SW 1271 (cell line): ENCODE results near the gene ODR4.
"Not testable (repeated sequence)": the region's sequence is repeated elsewhere in the genome, so short reads cannot be mapped to it uniquely, and the experiment has no call there.

Source experiments
- DNase-seq, 2 experiments: peaks; one replicate each; lab custom pipeline; 2025; lab: John Stamatoyannopoulos, UW

The ODR4 gene

DNA sequence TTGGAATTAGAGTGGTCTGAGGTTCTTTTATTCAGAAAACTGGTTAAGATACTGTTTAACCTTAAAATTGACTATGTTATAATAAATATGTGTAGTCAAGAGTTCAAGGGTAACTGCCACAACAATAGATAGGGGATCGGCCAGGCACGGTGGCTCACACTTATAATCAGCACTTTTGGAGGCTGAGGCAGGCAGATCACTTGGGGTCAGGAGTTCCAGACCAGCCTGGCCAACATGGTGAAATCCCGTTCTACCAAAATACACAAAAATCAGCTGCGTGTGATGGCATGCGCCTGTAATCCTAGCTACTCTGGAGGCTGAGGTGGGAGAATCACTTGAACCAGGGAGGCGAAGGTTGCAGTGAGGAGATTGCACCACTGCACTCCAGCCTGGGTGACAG, 45.8 kb downstream of the ODR4 start:
- no peak for DNase-seq

DNA sequence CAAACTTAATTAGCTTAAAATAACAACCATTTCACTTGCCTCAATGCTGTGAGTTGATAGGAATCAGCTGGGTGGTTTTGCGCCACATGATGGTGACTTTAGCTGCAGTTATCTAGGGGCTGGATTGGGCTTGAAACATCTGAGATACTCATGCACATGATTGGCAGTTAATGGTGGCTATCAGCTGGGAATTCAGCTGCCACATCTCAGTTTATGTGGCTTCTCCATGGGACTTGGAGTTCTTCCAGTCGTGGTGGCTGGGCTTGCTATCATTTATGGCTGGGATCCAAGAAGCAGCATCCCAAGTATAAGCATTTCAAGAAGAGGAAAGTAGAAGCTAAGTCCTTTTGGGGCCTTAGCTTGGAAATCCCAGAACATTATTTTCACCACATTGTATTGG, 48.9 kb downstream of the ODR4 start:
- no peak for DNase-seq

DNA sequence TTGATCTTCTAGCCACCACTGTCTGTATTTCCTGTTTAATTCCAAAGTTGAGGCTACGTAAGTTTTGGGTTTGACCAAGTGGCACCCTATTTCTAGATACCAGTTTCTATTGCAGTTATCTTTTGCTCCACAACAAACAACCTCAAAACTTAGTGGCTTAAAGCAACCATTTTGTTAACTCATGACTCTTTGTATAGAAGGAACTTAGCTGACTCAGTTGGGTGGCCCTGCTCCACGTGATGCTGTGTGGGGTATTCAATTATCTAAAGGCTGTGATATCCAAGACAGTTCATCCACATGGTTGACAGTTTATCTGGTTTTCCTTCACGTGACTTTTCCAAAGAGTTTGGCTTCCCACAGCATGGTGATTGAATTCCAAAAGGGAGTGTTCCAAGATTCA, 50.5 kb downstream of the ODR4 start:
- DNase-seq, result no peak

DNA sequence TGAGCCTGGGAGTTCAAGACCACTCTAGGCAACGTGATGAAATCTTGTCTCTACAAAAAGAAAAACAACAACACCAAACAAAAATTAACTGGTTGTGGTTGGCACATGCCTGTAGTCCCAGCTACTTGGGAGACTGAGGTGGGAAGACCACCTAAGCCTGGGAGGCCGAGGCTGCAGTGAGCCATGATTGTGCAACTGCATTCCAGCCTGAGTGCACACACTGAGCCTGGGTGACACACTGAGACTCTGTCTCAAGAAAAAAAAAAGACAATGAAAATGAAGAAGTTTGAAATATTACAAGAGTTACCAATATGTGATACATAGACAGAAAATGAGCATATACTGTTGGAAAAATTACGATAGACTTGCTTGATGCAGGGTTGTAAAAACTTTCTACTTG, 53.4 kb downstream of the ODR4 start:
- DNase-seq, result no peak

DNA sequence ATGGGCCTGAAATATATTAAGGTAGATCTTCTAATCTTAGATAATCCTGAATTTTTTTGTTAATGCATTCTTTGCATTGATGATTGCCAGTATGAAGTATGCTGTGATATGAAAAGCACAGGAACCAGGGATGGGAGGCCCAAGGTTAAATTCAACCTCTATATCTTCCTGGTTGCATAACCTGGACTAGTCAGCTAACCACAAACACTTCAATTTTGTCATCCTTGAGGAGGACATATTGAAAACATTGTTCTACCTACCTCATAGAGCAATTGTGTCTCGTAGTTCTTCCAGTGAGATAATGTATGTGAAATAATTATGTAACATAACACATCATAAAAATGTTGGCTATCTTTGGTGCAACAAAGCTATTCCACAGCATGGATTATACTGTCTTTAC, 59.7 kb downstream of the ODR4 start:
- DNase-seq, result no peak

DNA sequence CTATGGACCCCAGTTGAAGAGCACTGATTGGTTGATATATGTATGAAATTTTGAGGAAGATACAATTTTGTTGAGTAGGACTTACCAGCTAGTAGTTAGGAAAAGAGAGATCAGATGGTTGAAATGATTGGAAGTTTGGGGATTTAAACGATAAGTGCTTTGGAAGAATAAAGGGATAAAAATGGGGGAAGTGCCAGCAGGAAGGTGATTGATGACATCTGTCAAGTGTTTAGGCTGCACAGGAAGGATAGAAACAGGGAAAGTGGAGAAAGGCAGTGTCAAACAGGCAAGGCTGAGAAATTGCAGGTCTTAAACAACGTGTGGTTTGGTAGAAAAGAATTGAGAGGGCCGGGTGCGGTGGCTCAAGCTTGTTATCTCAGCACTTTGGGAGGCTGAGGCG, 62.9 kb downstream of the ODR4 start:
- no peak for DNase-seq

- peak in 1 of 2 experiments; percentile 4 for DNase-seq
These were observed 64.9 kb downstream of the ODR4 start for GRCh38 chr1:186440584-186440983.

- no peak for DNase-seq
These were observed 67.2 kb downstream of the ODR4 start for GRCh38 chr1:186442651-186443375.

DNA sequence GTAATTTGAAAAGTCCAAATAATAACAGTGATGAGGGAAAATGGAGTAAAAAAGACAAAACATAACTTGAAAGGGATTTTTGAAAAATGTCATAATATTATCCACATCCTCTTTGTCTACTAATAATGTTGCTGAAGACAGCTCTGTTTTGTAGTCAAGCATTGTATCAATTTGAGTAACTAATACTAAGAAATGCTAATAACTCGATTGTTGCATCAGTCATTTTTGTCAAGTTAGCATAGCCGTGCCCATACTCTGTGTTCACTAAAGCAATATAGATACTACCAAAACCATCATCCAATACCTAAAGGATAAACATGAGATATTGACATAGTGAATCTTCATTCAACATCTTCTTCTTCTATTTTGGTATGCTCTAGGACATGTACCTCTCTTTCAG, 68.0 kb downstream of the ODR4 start:
- no peak for DNase-seq

GRCh38 chr1:186446152-186446551, 70.5 kb downstream of the ODR4 start:
- DNase-seq, result no peak

- DNase-seq, result no peak
These were observed 79.3 kb downstream of the ODR4 start for GRCh38 chr1:186454981-186455380.

- DNase-seq, result no peak
These were observed 81.2 kb downstream of the ODR4 start for GRCh38 chr1:186456729-186457255.

GRCh38 chr1:186459161-186459560, 83.5 kb downstream of the ODR4 start:
- not testable (repeated sequence) for DNase-seq

GRCh38 chr1:186461014-186461413, 85.4 kb downstream of the ODR4 start, which contains the start of gene PDC:
TSS of gene PDC (minus strand) at chr1:186461114. CDS start at chr1:186449459, 11,655 bp downstream.
- DNase-seq, result no peak

GRCh38 chr1:186463511-186463910, 87.9 kb downstream of the ODR4 start:
- no peak for DNase-seq

DNA sequence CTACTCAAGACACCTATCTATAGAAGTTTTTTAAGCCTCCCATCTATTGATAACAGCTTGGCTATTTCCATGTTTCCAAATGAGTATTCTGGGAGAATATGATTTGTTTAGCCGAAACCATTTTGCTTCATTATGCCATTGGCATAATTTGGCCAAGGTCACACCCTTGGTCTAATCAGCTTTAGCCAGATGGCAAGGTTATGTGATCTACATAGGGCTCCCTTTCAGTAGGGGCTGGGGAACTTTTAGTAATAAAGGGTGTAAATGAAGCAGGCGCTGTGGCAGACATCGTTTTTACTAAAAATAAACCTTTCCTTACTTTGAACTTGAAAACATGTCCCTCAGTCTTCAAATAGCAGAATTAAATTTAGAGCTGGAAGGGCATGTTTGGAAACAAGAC, 88.3 kb downstream of the ODR4 start:
- no peak for DNase-seq

DNA sequence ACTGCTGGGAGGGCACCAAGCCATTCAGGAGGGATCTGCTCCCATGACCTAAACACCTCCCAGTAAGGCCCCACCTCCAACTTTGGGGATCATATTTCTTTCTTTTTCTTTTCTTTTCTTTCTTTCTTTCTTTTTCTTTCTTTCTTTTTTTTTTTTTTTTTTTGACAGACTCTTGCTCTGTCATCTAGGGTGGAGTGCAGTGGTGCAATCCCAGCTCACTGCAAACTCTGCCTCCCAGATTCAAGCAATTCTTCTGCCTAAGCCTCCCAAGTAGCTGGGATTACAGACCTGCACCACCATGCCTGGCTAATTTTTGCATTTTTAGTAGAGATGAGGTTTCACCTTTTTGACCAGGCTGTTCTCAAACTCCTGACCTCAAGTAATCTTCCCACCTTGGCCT, 89.9 kb downstream of the ODR4 start:
- DNase-seq, result not testable (repeated sequence)

GRCh38 chr1:186465946-186466345, 90.3 kb downstream of the ODR4 start:
- DNase-seq, result no peak
